ENCODE results near the gene DDX21.
"Not testable (repeated sequence)": the region's sequence is repeated elsewhere in the genome, so short reads cannot be mapped to it uniquely, and the experiment has no call there.

The DDX21 gene

GRCh38 chr10:68955832-68956532 is at the start of gene DDX21:
Gene DDX21 (plus strand): TSS chr10:68956170. CDS start chr10:68956226, 56 bp downstream.
- DNase-seq = peak; percentile 87 to 90

DNA sequence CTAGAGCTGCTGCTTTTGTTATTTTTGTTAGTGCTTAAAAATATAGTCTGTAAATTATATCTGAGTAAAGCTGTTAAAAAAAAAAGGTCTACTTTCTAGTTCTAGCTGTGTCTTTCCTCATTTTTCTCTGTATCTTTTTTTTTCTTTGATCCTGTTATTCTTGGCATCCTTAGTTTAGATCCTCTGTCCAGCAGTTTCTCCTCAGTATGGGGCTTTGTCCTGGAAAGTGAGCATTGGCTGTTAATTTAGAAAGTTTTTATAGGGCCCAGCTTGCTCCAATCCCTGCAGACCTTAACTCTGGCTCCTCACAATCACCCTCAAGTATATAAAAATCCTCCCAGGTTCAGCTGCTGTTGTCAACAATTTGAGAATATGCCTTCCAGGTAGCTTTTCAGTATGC is 31.4 kb upstream of the DDX21 start:
- no peak for DNase-seq

DNA sequence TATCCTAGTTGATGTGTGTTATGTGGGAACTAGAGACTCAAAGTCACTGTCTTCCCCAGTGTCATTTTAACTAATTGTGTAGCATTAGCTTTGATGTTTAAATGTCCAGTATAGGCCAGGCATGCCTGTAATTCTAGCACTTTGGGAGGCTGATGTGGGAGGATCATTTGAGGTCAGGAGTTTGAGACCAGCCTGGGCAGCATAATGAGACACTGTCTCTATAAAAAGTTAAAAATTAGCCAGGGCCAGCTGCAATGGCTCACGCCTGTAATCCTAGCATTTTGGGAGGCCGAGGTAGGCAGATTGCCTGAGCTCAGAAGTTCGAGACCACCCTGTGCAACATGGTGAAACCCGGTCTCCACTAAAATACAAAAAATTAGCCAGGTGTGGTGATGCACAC is 30.5 kb upstream of the DDX21 start:
- no peak for DNase-seq

GRCh38 chr10:68929157-68929556 is 26.8 kb upstream of the DDX21 start:
- not testable (repeated sequence) for DNase-seq

GRCh38 chr10:68929888-68930287 is 26.1 kb upstream of the DDX21 start:
- not testable (repeated sequence) for DNase-seq

- not testable (repeated sequence) for DNase-seq
Measured at GRCh38 chr10:68932860-68933259, 23.1 kb upstream of the DDX21 start.

- DNase-seq = no peak
Measured at GRCh38 chr10:68934994-68935393, 21.0 kb upstream of the DDX21 start.

DNA sequence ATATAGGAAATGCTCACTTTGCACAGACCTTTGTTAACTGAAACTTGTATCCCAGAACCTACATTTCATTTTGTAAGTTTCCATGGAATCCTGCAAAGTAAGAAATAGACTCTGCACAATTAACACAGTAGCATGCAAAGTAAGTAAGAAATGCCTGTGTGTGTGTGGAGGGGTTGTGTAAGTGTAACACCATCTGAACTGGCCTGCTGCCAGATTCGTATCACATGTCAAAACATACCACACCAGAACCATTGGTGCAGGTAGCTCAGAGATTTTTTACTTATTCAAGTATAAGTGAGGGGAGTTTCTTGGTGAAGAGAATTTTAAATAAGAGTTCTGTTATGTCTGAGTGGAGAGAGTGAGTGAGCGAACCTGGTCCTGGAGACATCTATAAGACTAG is 17.9 kb upstream of the DDX21 start:
- no peak for DNase-seq

- no peak for DNase-seq
Measured at GRCh38 chr10:68938884-68939283, 17.1 kb upstream of the DDX21 start.

DNA sequence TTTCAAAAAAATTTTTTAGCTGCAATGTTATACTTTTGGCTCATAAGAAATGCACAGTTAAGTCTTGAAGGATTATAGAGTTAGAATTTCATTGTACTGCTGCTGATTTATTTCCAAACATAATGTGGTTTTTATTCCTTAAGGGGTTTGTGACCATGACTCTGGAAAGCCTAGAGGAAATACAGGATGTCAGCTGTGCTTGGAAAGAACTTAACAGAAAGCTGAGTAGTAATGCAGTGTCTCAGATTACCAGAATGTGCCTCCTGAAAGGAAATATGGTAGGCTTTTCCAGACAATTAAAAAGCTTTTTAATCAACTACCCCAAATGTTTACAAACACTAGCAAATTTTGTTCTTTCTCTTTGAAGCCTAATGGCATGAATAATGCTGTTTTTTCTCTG is 15.1 kb upstream of the DDX21 start:
- not testable (repeated sequence) for DNase-seq

- no peak for DNase-seq
Measured at GRCh38 chr10:68950598-68950997, 5.4 kb upstream of the DDX21 start.

- no peak for DNase-seq
Measured at GRCh38 chr10:68954904-68955303, 1.1 kb upstream of the DDX21 start.

DNA sequence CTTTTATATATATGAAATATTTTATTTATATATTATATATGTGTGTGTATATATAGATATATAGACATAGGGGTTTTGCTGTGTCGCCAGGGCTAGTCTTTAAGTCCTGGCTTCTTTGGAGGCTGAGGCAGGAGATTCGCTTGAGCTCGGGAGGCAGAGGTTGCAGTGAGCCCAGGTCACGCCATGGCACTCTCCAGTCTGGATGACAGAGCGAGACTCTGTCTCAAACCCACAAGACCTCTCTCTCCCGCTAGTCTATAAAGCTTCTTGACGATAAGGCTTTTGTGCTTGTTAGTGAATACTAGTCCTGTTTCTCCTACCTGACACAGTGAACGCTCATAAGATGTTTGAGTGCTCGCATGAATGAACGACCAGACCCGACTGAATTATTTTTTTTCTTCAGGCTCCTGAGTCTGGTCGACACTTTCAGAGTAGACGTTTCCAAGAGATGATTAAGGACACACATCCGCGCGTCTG is 577 bp upstream of the DDX21 start:
- DNase-seq = peak; percentile 30 to 34

GRCh38 chr10:68957284-68957615 is 1.3 kb downstream of the DDX21 start:
- DNase-seq = no peak

DNA sequence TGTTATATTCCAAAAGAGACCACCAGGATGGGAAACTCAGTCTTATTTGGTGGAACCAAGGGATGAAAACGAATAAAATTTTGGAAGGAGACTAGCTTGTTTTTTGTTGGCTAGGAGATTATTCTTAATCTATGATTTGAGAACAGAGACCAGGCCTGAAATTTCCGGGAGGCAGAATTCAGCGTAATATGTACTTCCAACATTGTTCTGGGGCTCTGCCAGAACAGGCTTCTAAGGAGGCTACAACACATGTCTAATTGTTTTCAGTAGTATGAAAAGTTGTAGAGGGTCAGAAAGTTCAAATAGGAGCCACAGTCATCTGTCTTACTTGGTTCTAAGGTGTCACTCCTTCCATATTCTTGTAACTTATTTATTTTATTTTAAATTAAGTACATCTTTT is 1.7 kb downstream of the DDX21 start:
- DNase-seq = no peak

- DNase-seq = no peak
Measured at GRCh38 chr10:68959695-68960527, 3.9 kb downstream of the DDX21 start.

DNA sequence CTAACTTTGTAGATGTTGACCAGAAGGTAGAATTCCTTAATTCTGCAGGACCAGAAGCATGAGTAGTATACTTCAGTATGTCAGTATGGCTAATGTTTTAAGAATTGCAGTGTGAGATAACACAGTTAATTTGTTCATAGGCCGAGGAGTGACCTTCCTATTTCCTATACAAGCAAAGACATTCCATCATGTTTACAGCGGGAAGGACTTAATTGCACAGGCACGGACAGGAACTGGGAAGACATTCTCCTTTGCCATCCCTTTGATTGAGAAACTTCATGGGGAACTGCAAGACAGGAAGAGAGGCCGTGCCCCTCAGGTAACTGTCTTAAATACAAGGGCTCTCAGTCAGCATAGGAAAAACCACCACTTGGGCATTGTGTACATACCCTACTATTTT is 7.2 kb downstream of the DDX21 start:
- no peak for DNase-seq

DNA sequence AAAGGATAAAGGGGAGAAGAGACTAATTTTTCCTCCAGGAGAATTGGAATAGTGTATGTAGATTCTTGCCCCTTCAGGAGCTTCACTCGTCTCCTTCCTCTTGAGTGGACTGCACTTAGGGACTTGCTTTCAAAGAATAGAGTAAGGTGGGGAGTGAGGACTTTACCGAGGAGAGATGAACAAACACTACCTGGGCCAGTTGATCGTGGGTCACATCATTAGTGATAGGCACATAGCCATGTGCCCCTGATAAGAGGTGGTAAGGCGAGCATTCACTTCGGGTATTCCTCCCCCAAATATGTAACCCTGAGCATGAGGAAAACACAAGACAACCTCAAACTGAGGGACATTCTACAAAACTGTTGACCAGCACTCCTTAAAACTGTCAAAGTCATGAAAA is 18.0 kb downstream of the DDX21 start:
- DNase-seq = no peak

- DNase-seq = not testable (repeated sequence)
Measured at GRCh38 chr10:68975936-68976473, 20.0 kb downstream of the DDX21 start.

DNA sequence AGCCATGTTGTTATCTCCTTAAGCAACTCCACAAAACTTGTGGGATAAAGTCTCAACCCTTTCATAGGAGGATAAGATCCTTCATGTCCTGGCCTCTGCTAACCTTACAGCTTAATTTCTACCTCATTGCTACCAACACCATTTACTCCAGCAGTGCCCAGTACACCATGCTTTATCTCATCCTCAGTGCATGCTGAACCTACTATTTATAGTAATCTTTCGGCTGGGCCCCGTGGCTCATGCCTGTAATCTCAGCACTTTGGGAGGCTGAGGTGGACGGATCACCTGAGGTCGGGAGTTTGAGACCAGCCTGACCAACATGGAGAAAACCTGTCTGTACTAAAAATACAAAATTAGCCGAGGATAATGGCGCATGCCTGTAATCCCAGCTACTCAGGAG is 23.8 kb downstream of the DDX21 start:
- DNase-seq = not testable (repeated sequence)

DNA sequence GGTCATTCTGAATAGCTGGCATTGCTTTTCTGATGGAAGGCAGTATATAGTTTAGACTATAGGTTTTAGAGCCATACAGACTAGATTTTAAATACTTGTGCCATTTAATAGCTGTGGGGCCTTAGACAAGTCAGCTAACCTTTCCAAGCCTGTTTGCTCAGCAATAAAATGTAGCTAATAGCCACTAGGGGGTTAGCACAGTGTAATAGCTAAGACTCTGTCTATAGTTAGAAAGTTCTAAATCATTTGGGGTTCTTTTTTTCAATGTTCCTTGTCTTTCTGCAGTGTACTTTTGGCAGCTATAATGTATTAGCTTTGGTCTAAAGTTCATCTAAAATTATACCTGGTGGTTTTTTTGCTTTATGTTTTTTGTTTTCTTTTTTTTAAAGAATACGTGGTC is 25.1 kb downstream of the DDX21 start:
- DNase-seq = no peak

GRCh38 chr10:68982389-68982788 is 26.4 kb downstream of the DDX21 start:
- no peak for DNase-seq

GRCh38 chr10:68987611-68988010 is 31.6 kb downstream of the DDX21 start:
- DNase-seq = no peak
